Heart left ventricle (tissue), 16 donors: ENCODE results near the gene MGLL. TPM values are rescaled to one million over a fixed set of nuclear protein-coding genes. Genes with fewer than 3 reads are reported as not detected.
A peak's percentile ranks its signal among the peaks of the same experiment; 100 is the strongest.

ENCODE experiments used
- ATAC-seq, 4 donors: fragments of 200-7000 bp; cut with Tn5 transposase; one replicate each; pipeline ENCODE4 v1.9.1; 2020 to 2022; ENCODE audit warnings: moderate library complexity in 4 of 4, mild to moderate bottlenecking in 3 of 4, moderate number of reproducible peaks in 1 of 4
- DNase-seq, 5 donors: peaks; one replicate each; pipeline ENCODE4 v3.0.0-alpha.2; 2020
- H3K27ac ChIP-seq, 12 donors: fragments of 200-600 bp; sonication (generic) in 4 of 12; one replicate each; pipeline versions ENCODE4 v1.5.0 to v1.8.0; 2016 to 2022; ENCODE audit warnings: mild to moderate bottlenecking in 2 of 12
- H3K27me3 ChIP-seq, 9 donors: fragments of 200-600 bp; sonication (generic) in 2 of 9; one replicate each; pipeline versions ENCODE4 v1.5.1 to v1.8.0; 2016 to 2022; ENCODE audit warnings: mild to moderate bottlenecking in 3 of 9
- H3K36me3 ChIP-seq, 9 donors: fragments of 200-600 bp; sonication (generic) in 2 of 9; one replicate each; pipeline versions ENCODE4 v1.5.0 to v1.8.0; 2018 to 2022; ENCODE audit warnings: mild to moderate bottlenecking in 2 of 9
- H3K4me1 ChIP-seq, 12 donors: fragments of 200-600 bp; sonication (generic) in 4 of 12; one replicate each; pipeline versions ENCODE4 v1.5.0 to v1.8.0; 2016 to 2022; ENCODE audit warnings: mild to moderate bottlenecking in 3 of 12
- H3K4me3 ChIP-seq, 12 donors: fragments of 200-600 bp; sonication (generic) in 4 of 12; one replicate each; pipeline versions ENCODE4 v1.5.0 to v1.8.0; 2017 to 2022; ENCODE audit warnings: mild to moderate bottlenecking in 9 of 12, moderate library complexity in 4 of 12
- H3K9me3 ChIP-seq, 12 donors: fragments of 200-600 bp; sonication (generic) in 4 of 12; one replicate each; pipeline versions ENCODE4 v1.5.0 to v1.8.0; 2016 to 2022; ENCODE audit warnings: mild to moderate bottlenecking in 1 of 12
- POLR2A ChIP-seq, 2 donors: fragments of 450-650 bp; IDR thresholded peaks; one replicate each; pipeline ENCODE4 v1.6.1; 2017; ENCODE audit warnings: antibody characterized with exemption in 2 of 2, mild to moderate bottlenecking in 2 of 2, moderate library complexity in 2 of 2
- WGBS, 4 donors: extraction: QIAGEN DNeasy Blood & Tissue Kit in 2 of 4; methylation state at CpG; one replicate each; pipeline versions ENCODE4 v1.1.5 to v1.1.7; 2013 to 2018; 5-methylcytosine and 5-hydroxymethylcytosine counted together
- intact Hi-C, 10 donors: fragments of 100-400 bp; cut with DNase I; formaldehyde crosslinking; loops; one replicate each; pipeline versions ENCODE4 v1.11.1 to v1.14.2; 2022
- polyA plus RNA-seq, 2 donors: library from polyadenylated mRNA; stranded (reverse); fragments of 200-250 nt; gene quantifications; one replicate each; pipeline ENCODE4 v1.2.3, GENCODE V29; 2013
- total RNA-seq, 9 donors: library from RNA; depleted of rRNA in 2 of 9; stranded (reverse); fragments of >200 nt in 2 of 9; fragmentation: NEBNext Ultra II Directional in 3 of 9; extraction: Animal tissue kit (Norgen Biotek cat#: 25700) in 3 of 9; gene quantifications; one replicate each; pipeline versions ENCODE4 v1.1.0 to v1.2.4, GENCODE V29; 2016 to 2023
- TF ChIP-seq, protein P1 (sequence below), 12 donors: fragments of 200-600 bp; sonication (generic) in 4 of 12; IDR thresholded peaks; one replicate each; pipeline versions ENCODE4 v1.5.0 to v1.8.0; 2018 to 2022; ENCODE audit warnings: antibody characterized with exemption in 12 of 12, mild to moderate bottlenecking in 5 of 12
- donor health status: ischemic (EF 13 %, LVEDD 7.1; RV severe dilation, severe dysfunction).
- donor health status: healthy with polysubstance abuse.
- donor health status: DM: no; HTN: yes; CAD: no.
- donor health status: DM: no; HTN: no; CAD: no.
- donor health status: ischemic (EF 25% LVEDD 6.9; RV normal size, moderate dysfunction).
- donor health status: ischemic (EF 25% LVEDD 5.7; RV mildly dilated, moderate dysfunction).
- donor health status: healthy.
- donor health status: DM: yes; HTN: yes; CAD: no.
- donor health status: ischemic (EF 35%, LVEDD 5.7; RV mildly dilated, moderate dysfunction).
- donor health status: nonischemic (EF 11% LVEDD 7.7; RV severe dilation, severe dysfunction).
- donor health status: DM: yes; HTN: yes; CAD: no.
- donor health status: PGD.
- donor health status: ischemic (EF 29% LVEDD 5.4; RV normal size, mild dysfunction).
- donor health status: nonischemic (EF 23%, LVEDD 6.1; RV moderate dilation, normal function).

Gene MGLL
- total and polyA plus RNA-seq, 11 donors: 38.5 to 119 (median 78.9) TPM

DNA sequence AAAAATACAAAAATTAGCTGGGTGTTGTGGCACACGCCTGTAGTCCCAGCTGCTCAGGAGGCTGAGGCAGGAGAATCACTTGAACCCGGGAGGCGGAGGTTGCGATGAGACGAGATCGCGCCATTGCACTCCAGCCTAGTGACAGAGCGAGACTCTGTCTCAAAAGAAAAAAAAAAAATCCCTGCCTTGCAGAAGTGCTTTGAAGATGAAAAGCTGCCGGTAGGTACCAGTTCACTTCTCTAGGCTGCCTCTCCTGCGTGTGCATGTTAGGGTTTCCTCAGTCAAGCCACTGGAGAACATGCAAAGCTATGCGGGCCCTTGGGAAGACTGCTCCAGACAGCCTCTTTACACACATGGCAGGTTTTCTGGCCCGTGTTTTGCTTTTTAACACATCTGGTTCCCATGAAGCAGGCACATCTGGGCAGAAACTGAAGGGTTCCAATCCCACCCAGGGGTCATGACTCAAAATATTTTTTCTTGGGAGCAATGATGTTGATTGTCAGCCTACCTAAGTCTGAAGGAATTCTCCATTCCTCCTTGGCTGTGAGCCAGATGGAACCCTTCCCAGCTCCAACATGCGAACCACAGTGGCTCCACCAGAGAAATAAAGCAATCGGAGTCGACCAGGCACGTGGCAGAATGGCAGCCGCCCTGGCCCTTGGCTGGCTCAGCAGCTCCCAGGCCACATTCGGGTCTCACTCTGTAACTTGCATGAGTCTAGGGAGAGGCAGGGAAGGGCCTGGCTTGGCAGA, 29.6 kb downstream of the MGLL start:
- DNase-seq (peak; percentile 76 to 83 (median 79)), ATAC-seq (peak in 3 of 4 donors; percentile 41 to 69 (median 59))
- peaks cover 0 to 79% (median 54%) of the 10 kb centered on the region in 12 donors for H3K4me1 ChIP-seq
- intact Hi-C loops: no loop called here
- WGBS, 4 donors: 65 to 77% (median 70%) methylated on average over 17 to 18 of the region's 18 CpGs
- peak overlapping the region in 10 of 12 donors; percentile 2 to 89 (median 28) for H3K27ac ChIP-seq
- no peak for TF ChIP-seq POLR2A (IDR thresholded peaks at IDR 0.05)
- TF ChIP-seq, protein P1, sequence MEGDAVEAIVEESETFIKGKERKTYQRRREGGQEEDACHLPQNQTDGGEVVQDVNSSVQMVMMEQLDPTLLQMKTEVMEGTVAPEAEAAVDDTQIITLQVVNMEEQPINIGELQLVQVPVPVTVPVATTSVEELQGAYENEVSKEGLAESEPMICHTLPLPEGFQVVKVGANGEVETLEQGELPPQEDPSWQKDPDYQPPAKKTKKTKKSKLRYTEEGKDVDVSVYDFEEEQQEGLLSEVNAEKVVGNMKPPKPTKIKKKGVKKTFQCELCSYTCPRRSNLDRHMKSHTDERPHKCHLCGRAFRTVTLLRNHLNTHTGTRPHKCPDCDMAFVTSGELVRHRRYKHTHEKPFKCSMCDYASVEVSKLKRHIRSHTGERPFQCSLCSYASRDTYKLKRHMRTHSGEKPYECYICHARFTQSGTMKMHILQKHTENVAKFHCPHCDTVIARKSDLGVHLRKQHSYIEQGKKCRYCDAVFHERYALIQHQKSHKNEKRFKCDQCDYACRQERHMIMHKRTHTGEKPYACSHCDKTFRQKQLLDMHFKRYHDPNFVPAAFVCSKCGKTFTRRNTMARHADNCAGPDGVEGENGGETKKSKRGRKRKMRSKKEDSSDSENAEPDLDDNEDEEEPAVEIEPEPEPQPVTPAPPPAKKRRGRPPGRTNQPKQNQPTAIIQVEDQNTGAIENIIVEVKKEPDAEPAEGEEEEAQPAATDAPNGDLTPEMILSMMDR (IDR thresholded peaks at IDR 0.05): no peak
- H3K9me3 ChIP-seq: no peaks in the 10 kb centered on the region
- peaks cover 0 to 41% (median 14%) of the 10 kb centered on the region in 9 donors for H3K36me3 ChIP-seq
- H3K27me3 ChIP-seq: no peaks in the 10 kb centered on the region
- H3K4me3 ChIP-seq: no peak overlapping the region

DNA sequence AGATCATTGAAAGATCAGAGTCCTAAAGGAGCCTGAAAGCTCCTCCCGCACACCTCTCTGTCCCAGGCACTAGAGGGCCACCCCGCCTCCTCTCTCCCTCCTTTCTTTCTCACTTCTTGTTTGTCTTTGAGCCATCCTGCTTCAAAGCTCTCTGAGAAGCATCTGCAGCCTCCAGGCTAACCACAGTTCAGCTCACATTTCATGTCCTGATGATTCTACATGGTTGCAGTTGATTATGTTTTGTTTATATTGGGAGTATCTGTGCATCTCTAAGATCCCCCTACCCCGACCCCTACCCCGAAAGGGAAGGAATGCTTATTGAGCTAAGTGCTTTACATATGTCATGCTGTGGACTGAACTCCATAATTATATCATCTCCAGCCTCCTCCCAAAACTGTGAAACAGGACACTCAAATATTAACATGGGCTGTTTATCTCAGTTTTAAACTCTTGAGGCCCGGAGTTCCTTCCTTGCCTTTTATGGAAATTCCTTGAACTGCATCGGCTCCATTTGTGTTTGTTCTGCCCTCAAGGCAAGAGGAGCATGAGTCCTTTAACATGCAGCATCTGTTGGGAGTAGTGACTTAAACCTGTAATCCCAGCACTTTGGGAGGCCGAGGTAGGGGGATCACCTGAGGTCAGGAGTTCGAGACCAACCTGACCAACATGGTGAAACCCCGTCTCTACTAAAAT, 30.9 kb downstream of the MGLL start:
- H3K27ac ChIP-seq: peak overlapping the region; percentile 21 to 89 (median 32)
- intact Hi-C loops: no loop called here
- 66 to 83% (median 76%) methylated on average over 9 of the region's 9 CpGs for WGBS, 4 donors

DNA sequence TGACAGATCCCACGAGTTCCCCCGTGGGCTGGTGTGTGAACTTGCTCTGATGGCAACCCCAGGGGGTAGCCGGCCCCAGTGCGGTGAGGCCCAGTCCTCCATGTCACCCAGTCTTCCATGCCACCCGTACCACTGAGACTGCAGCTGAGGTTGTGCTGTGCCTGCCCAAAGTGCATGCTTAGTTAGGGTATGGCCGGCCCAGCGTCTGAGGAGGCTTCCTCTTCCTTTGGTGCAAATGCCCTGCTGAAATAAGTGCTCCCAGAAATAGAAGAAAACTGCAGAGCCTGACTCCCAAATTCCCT, 31.5 kb downstream of the MGLL start:
- TF ChIP-seq, protein P1 (IDR thresholded peaks at IDR 0.05): no peak
- TF ChIP-seq POLR2A (IDR thresholded peaks at IDR 0.05): no peak
- DNase-seq (no peak), ATAC-seq (no peak)

More for the DNA sequence above, 30.9 kb downstream of the MGLL start:
- DNase-seq: no peak
- H3K4me1 ChIP-seq: peaks cover 0 to 80% (median 66%) of the 10 kb centered on the region in 12 donors
- TF ChIP-seq, protein P1 (IDR thresholded peaks at IDR 0.05): peak in 2 of 12 donors; percentile 16 to 17
- no peak for TF ChIP-seq POLR2A (IDR thresholded peaks at IDR 0.05)
- H3K27me3 ChIP-seq: no peaks in the 10 kb centered on the region
- H3K4me3 ChIP-seq: no peak overlapping the region
- no peaks in the 10 kb centered on the region for H3K9me3 ChIP-seq
- H3K36me3 ChIP-seq: peaks cover 0 to 31% (median 6%) of the 10 kb centered on the region in 9 donors
- ATAC-seq: no peak

More for the DNA sequence above, 31.5 kb downstream of the MGLL start:
- Histone ChIP-seq H3K27me3 (no peaks in the 10 kb centered on the region), H3K36me3 (peaks cover 0 to 27% (median 6%) of the 10 kb centered on the region in 9 donors), H3K9me3 (no peaks in the 10 kb centered on the region), H3K27ac (peak overlapping the region in 11 of 12 donors; percentile 21 to 89 (median 31)), H3K4me3 (no peak overlapping the region), H3K4me1 (peaks cover 5 to 83% (median 71%) of the 10 kb centered on the region in 12 donors)
- intact Hi-C loops: no loop called here
- 59 to 75% (median 70%) methylated on average over 6 to 7 of the region's 7 CpGs for WGBS, 4 donors
